Lower lobe of right lung (tissue), 2 donors: ENCODE data around the gene HORMAD2. TPM values are rescaled to one million over a fixed set of nuclear protein-coding genes. Genes with fewer than 3 reads are reported as not detected.
A peak's percentile ranks its signal among the peaks of the same experiment; 100 is the strongest.

Source experiments
- ATAC-seq, 2 donors: fragments of 200-7000 bp; cut with Tn5 transposase; one replicate each; pipeline ENCODE4 v1.9.1; 2020 to 2022; ENCODE audit warnings: mild to moderate bottlenecking in 2 of 2, moderate library complexity in 2 of 2
- DNase-seq: peaks from one replicate; pipeline ENCODE4 v3.0.0-alpha.2; 2020
- H3K27ac ChIP-seq: fragments of 200-600 bp; one replicate; pipeline ENCODE4 v1.8.0; 2022
- H3K27me3 ChIP-seq: fragments of 200-600 bp; one replicate; pipeline ENCODE4 v1.8.0; 2022; ENCODE audit warnings: low read depth
- H3K36me3 ChIP-seq: fragments of 200-600 bp; one replicate; pipeline ENCODE4 v1.8.0; 2022; ENCODE audit warnings: mild to moderate bottlenecking
- H3K4me1 ChIP-seq: fragments of 200-600 bp; one replicate; pipeline ENCODE4 v1.8.0; 2022
- H3K4me3 ChIP-seq: fragments of 200-600 bp; one replicate; pipeline ENCODE4 v1.8.0; 2022; ENCODE audit warnings: mild to moderate bottlenecking
- H3K9me3 ChIP-seq: fragments of 200-600 bp; one replicate; pipeline ENCODE4 v1.8.0; 2022
- CTCF ChIP-seq: fragments of 200-600 bp; IDR thresholded peaks from one replicate; pipeline ENCODE4 v1.8.0; 2022; ENCODE audit warnings: antibody characterized with exemption, mild to moderate bottlenecking
- intact Hi-C: fragments of 100-400 bp; cut with DNase I; formaldehyde crosslinking; loops from one replicate; pipeline ENCODE4 v1.11.0; 2022
- total RNA-seq: library from RNA; stranded (reverse); fragmentation: NEBNext Ultra II Directional; extraction: Animal tissue kit (Norgen Biotek cat#: 25700); gene quantifications from one replicate; pipeline ENCODE4 v1.2.1, GENCODE V29; 2021
- donor health status: DM: no; HTN: yes; CAD: no; lungs with severe emphysema.

HORMAD2 gene
- total RNA-seq, 1 donor from 2014 or later = not detected

GRCh38 chr22:30158277-30158676 is 78.0 kb downstream of the HORMAD2 start:
- Histone ChIP-seq H3K27me3 (no peaks in the 10 kb centered on the region), H3K36me3 (no peaks in the 10 kb centered on the region), H3K27ac (no peak overlapping the region), H3K4me3 (no peak overlapping the region), H3K9me3 (no peaks in the 10 kb centered on the region), H3K4me1 (peaks cover 10% of the 10 kb centered on the region)
- intact Hi-C loops = no loop called here
- DNase-seq = no peak
- TF ChIP-seq CTCF = no peak
- ATAC-seq = no peak

GRCh38 chr22:30158744-30159500 is 78.7 kb downstream of the HORMAD2 start:
- Histone ChIP-seq H3K36me3 (no peaks in the 10 kb centered on the region), H3K4me3 (no peak overlapping the region), H3K4me1 (peaks cover 10% of the 10 kb centered on the region), H3K27me3 (no peaks in the 10 kb centered on the region), H3K9me3 (no peaks in the 10 kb centered on the region), H3K27ac (no peak overlapping the region)
- no peak for TF ChIP-seq CTCF
- no peak for ATAC-seq
- no peak for DNase-seq
- intact Hi-C loops = no loop called here

GRCh38 chr22:30159561-30160353 is 79.5 kb downstream of the HORMAD2 start:
- H3K36me3 ChIP-seq = no peaks in the 10 kb centered on the region
- ATAC-seq = peak; percentile 37 to 70
- TF ChIP-seq CTCF = no peak
- peaks cover 10% of the 10 kb centered on the region for H3K4me1 ChIP-seq
- DNase-seq = no peak
- H3K27ac ChIP-seq = no peak overlapping the region
- intact Hi-C loops = no loop called here
- no peaks in the 10 kb centered on the region for H3K9me3 ChIP-seq
- no peaks in the 10 kb centered on the region for H3K27me3 ChIP-seq
- no peak overlapping the region for H3K4me3 ChIP-seq

GRCh38 chr22:30161051-30161469 is 80.8 kb downstream of the HORMAD2 start:
- intact Hi-C loops = no loop called here
- Histone ChIP-seq H3K36me3 (no peaks in the 10 kb centered on the region), H3K27ac (no peak overlapping the region), H3K4me1 (peaks cover 10% of the 10 kb centered on the region), H3K4me3 (no peak overlapping the region), H3K9me3 (no peaks in the 10 kb centered on the region), H3K27me3 (no peaks in the 10 kb centered on the region)
- DNase-seq = no peak
- TF ChIP-seq CTCF = no peak
- no peak for ATAC-seq

- H3K4me3 ChIP-seq = no peak overlapping the region
- no peak overlapping the region for H3K27ac ChIP-seq
- no peaks in the 10 kb centered on the region for H3K27me3 ChIP-seq
- DNase-seq (no peak), ATAC-seq (no peak)
- no peak for TF ChIP-seq CTCF
- intact Hi-C loops = no loop called here
- no peaks in the 10 kb centered on the region for H3K36me3 ChIP-seq
- no peaks in the 10 kb centered on the region for H3K9me3 ChIP-seq
- H3K4me1 ChIP-seq = no peaks in the 10 kb centered on the region
Measured at GRCh38 chr22:30167296-30167695, 87.0 kb downstream of the HORMAD2 start.
